OCI-LY3 (cell line): ENCODE results near the gene MOXD1.

Experiments used
- H2AFZ ChIP-seq: fragments of 200-600, 300-600 bp; shearing (Covaris generic); 2 replicates; pipeline ENCODE4 v1.6.0; 2014; ENCODE audit warnings: antibody characterized with exemption, low read depth, low read length
- H3K27ac ChIP-seq: fragments of 200-600, 300-600 bp; sonication (generic); 2 replicates; pipeline ENCODE4 v1.5.1; 2014; ENCODE audit warnings: mild to moderate bottlenecking, low read length, moderate library complexity, mixed read lengths
- H3K27me3 ChIP-seq: fragments of 200-600, 300-600 bp; sonication (generic); 2 replicates; pipeline ENCODE4 v1.6.1; 2014; ENCODE audit warnings: low read depth, low read length, mixed read lengths
- H3K36me3 ChIP-seq: fragments of 200-600, 300-600 bp; sonication (generic); replicated peaks from 2 replicates; pipeline ENCODE3; 2014; ENCODE audit warnings: low read depth, low read length, mixed read lengths
- H3K4me1 ChIP-seq: fragments of 300-600, 200-600 bp; sonication (generic); 2 replicates; pipeline ENCODE4 v1.6.1; 2014; ENCODE audit warnings: low read length, mixed read lengths
- H3K4me2 ChIP-seq: fragments of 200-600, 300-600 bp; sonication (generic); 2 replicates; pipeline ENCODE4 v1.6.1; 2014; ENCODE audit warnings: low read length, mixed read lengths
- H3K4me3 ChIP-seq: fragments of 300-600, 200-600 bp; sonication (generic); 2 replicates; pipeline ENCODE4 v1.5.1; 2014; ENCODE audit warnings: antibody characterized with exemption, mild to moderate bottlenecking, low read length, moderate library complexity
- H3K79me2 ChIP-seq: fragments of 300-600, 200-600 bp; shearing (Covaris generic); 2 replicates; pipeline ENCODE4 v1.6.1; 2014; ENCODE audit warnings: mild to moderate bottlenecking, low read length, mixed read lengths
- H3K9ac ChIP-seq: fragments of 300-600, 200-600 bp; shearing (Covaris generic); 2 replicates; pipeline ENCODE4 v1.6.0; 2014; ENCODE audit warnings: mild to moderate bottlenecking, low read length, moderate library complexity
- H3K9me3 ChIP-seq: fragments of 200-600, 300-600 bp; shearing (Covaris generic); 2 replicates; pipeline ENCODE4 v1.6.1; 2014; ENCODE audit warnings: low read length, mixed read lengths; ENCODE audit not compliant: insufficient read depth
- H4K20me1 ChIP-seq: fragments of 200-600, 300-600 bp; sonication (generic); 2 replicates; pipeline ENCODE4 v1.6.1; 2016; ENCODE audit warnings: low read length, mixed read lengths; ENCODE audit not compliant: insufficient read depth
- EZH2phosphoT487 ChIP-seq: fragments of 200-600 bp; shearing (Covaris generic); IDR thresholded peaks from 2 replicates; pipeline ENCODE4 v1.6.1; 2018; ENCODE audit warnings: antibody characterized with exemption, mixed run types, low read depth
- TF ChIP-seq, protein P1 (sequence below): fragments of 200-600, 300-600 bp; sonication (generic); IDR thresholded peaks from 2 replicates; pipeline ENCODE4 v1.5.1; 2014; ENCODE audit warnings: antibody characterized with exemption, low read length, low read depth

Gene MOXD1

DNA sequence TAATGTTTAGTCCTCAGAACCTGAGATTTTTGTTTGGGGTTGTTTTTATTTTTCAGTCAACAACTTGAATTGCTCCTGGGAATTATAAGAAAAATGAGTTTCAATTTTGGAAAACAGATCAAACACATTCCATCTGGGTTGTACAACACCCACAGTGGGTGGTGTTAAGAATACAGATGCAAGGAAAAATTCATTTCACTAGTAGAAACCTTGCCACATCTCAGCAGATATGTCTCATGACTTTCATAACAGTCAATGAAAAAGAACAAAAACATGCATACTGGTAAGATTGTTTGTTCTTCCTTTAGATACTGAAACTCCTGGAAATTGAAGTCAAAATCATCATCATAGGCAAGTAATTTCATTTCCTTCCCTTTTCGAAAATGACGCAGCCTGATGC, 78.9 kb downstream of the MOXD1 start:
- no peak overlapping the region for H3K27ac ChIP-seq
- H3K9me3 ChIP-seq, result no peaks in the 10 kb centered on the region
- H3K9ac ChIP-seq, result no peak overlapping the region
- H3K79me2 ChIP-seq, result no peaks in the 10 kb centered on the region
- no peaks in the 10 kb centered on the region for H3K4me1 ChIP-seq
- H4K20me1 ChIP-seq, result no peaks in the 10 kb centered on the region
- H3K4me3 ChIP-seq, result no peak overlapping the region
- TF ChIP-seq, protein P1, sequence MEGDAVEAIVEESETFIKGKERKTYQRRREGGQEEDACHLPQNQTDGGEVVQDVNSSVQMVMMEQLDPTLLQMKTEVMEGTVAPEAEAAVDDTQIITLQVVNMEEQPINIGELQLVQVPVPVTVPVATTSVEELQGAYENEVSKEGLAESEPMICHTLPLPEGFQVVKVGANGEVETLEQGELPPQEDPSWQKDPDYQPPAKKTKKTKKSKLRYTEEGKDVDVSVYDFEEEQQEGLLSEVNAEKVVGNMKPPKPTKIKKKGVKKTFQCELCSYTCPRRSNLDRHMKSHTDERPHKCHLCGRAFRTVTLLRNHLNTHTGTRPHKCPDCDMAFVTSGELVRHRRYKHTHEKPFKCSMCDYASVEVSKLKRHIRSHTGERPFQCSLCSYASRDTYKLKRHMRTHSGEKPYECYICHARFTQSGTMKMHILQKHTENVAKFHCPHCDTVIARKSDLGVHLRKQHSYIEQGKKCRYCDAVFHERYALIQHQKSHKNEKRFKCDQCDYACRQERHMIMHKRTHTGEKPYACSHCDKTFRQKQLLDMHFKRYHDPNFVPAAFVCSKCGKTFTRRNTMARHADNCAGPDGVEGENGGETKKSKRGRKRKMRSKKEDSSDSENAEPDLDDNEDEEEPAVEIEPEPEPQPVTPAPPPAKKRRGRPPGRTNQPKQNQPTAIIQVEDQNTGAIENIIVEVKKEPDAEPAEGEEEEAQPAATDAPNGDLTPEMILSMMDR, result no peak
- no peak for TF ChIP-seq EZH2phosphoT487
- H3K36me3 ChIP-seq, result no peaks in the 10 kb centered on the region
- no peaks in the 10 kb centered on the region for H3K27me3 ChIP-seq
- H3K4me2 ChIP-seq, result no peak overlapping the region
- no peak overlapping the region for H2AFZ ChIP-seq

DNA sequence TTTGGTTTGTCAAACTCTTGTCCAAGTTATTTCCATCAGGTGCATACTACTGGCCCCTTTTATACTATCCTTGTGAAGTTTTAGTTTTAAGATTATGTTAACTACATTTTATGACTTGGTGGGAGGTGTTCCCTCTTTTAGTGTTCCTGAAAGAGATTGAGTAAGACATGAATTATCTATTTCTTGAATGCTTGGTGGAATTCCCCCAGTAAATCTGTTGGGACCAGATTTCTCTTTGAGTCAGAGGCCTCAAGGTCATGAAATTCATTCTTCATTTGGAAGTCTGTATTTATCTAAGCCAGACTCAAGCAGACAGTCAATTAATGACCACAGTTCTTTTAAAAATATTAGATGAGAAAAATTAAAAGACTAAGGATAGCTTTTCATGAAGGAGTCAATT, 81.3 kb downstream of the MOXD1 start:
- Histone ChIP-seq H3K4me2 (no peak overlapping the region), H3K4me1 (no peaks in the 10 kb centered on the region), H3K4me3 (no peak overlapping the region), H3K79me2 (no peaks in the 10 kb centered on the region), H3K27me3 (no peaks in the 10 kb centered on the region), H3K36me3 (no peaks in the 10 kb centered on the region), H3K9me3 (peaks cover 7% of the 10 kb centered on the region; the same call in 1 of the 2 replicates), H4K20me1 (no peaks in the 10 kb centered on the region), H3K27ac (no peak overlapping the region), H3K9ac (no peak overlapping the region), H2AFZ (no peak overlapping the region)
- TF ChIP-seq, protein P1, result no peak
- no peak for TF ChIP-seq EZH2phosphoT487

DNA sequence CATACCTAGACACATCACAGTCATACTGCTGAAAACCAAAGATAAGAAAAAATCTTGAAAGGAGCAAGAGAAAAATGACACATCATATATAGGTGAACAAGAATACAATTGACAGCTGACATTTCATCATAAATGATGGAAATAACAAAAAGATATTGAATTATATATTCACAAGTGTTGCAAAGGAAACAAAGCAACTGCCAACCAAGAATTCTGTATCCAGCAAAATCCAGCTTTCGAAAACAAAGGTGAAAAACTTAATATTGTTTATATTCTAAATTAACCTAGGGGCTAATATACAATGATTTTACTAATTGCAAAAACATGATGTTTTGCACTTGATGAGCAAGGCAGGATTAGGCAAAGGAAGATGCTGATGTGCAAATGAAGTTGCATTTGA, 84.3 kb downstream of the MOXD1 start:
- TF ChIP-seq, protein P1, result no peak
- Histone ChIP-seq H3K9ac (no peak overlapping the region), H4K20me1 (no peaks in the 10 kb centered on the region), H3K4me1 (no peaks in the 10 kb centered on the region), H3K4me3 (no peak overlapping the region), H3K27me3 (no peaks in the 10 kb centered on the region), H3K36me3 (no peaks in the 10 kb centered on the region), H2AFZ (no peak overlapping the region), H3K79me2 (no peaks in the 10 kb centered on the region), H3K9me3 (peaks cover 7% of the 10 kb centered on the region; the same call in 1 of the 2 replicates), H3K27ac (no peak overlapping the region), H3K4me2 (no peak overlapping the region)

DNA sequence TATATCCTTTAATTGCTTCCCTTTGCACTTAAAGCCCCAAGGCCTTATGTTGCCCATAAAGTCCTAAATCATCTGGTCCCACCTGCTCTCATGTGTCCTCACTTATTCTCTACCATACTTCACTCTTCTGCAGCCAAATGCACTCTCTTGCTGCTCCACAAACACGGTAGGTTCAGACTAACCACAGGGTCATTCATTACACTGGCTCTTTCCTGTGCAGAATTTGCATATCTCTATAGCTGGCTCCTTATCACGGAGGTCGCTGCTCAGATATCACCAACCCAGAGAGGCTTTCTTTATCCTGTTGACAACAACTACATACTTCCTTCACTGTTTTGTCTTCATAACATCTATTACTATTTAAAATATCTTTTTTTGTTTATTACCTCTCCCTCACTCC, 86.8 kb downstream of the MOXD1 start:
- H3K9ac ChIP-seq, result no peak overlapping the region
- peaks cover 7% of the 10 kb centered on the region; the same call in 1 of the 2 replicates for H3K9me3 ChIP-seq
- TF ChIP-seq, protein P1, result no peak
- no peak overlapping the region for H2AFZ ChIP-seq
- no peak overlapping the region for H3K4me3 ChIP-seq
- no peaks in the 10 kb centered on the region for H3K4me1 ChIP-seq
- no peaks in the 10 kb centered on the region for H3K79me2 ChIP-seq
- no peaks in the 10 kb centered on the region for H3K36me3 ChIP-seq
- no peaks in the 10 kb centered on the region for H4K20me1 ChIP-seq
- no peak overlapping the region for H3K27ac ChIP-seq
- H3K4me2 ChIP-seq, result no peak overlapping the region
- no peaks in the 10 kb centered on the region for H3K27me3 ChIP-seq
